GM21526 (cell line): ENCODE measurements around the gene LSAMP.

Experiments used
- ATAC-seq: cut with Tn5 transposase; IDR thresholded peaks from one replicate; pipeline ENCODE4 v1.9.1; 2021; ENCODE audit warnings: moderate library complexity; ENCODE audit not compliant: unreplicated experiment, low FRiP score

LSAMP gene

DNA sequence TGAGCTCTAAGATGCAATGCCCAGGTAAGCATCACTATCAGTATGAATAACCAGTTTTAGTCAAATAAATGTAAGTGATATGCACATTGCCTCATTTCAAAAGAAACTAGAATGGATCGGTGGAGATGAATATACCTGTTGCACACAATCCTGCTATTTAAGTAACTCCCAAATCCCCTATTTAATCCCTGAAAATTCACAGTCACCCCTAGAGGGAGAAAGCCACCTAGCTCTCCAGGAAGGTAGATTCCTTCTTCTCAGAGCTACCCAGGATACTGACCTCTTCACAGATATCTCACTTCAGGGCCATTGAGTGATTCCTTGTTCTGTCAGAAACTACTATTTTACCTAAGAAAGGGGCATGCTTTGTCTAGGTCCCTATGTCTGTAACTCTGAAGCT, 11.7 kb downstream of the LSAMP start:
- ATAC-seq = no peak

- ATAC-seq = no peak
Observed at GRCh38 chr3:116432795-116433194, 12.5 kb downstream of the LSAMP start.

DNA sequence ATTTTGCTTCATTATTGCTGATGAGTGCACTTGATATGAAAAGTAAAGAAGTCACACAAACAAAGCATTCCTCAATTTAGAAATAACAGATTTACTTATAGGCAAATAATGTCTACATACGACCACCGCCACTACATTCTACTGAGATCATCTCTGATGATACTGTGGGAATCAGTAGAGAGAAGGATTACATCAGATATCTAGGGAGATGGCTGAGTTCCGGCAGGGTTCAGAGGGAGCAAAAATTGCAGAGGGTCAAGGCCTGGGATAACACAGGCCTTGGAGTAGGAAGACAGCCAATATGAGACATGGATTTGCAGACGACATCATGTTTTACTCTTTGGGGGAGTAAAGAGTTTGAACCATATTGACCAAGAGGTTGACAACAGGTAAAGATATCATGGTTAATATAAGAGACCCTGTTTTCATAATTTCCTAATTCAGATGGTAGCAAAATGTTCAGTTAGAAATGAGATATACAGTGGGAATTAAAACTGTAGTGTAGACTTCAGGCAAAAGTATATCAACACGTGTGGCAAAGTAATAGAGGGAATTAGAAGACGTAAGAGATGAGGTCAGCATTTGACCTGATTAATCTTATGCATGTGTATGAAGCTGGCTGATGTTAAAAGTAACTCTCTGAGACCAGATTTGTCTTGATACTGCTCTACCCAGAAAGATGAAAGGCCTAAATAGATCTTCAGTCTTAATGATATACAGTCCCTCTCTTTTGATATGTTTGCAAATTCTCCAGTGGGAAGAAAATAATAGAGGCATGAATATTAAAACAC, 15.6 kb downstream of the LSAMP start:
- ATAC-seq = no peak

GRCh38 chr3:116426036-116426435, 19.3 kb downstream of the LSAMP start:
- no peak for ATAC-seq

DNA sequence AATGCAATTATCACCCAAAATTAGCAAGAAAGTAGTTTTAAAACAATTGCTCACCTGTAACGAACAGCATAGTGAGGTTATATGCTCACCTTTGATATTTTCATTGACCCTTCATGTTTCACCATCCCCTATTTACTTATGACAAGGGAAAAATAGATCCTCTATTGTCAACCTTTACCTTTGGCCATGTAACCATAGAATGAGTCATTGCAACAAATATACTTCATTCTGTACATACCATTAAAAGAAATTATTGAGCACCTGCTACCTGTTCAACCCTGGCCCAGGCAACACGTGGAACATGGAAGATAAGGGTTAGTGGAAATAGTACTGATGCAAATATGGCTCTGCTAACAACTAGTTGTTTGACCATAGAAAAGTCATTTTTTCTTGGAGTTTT, 20.2 kb downstream of the LSAMP start:
- no peak for ATAC-seq

DNA sequence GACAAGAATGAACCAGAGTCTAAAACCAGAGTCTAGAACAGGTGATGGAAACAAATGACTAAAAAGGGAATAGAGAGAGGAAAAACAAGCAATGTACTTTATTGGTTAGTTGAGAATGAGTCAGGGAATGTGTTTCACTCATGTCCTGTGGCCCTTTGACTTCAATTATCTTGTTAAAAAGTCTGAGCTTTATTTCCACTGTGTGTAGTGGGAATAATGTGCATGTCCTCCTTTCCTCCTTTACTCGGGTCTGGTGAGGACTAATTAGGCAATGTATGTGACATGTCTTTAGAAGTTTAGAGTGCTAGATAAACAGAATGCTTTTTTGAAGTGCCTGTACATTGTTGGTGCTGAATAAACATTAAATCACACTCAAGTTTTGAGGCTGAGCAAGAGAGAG, 21.3 kb downstream of the LSAMP start:
- ATAC-seq = no peak

DNA sequence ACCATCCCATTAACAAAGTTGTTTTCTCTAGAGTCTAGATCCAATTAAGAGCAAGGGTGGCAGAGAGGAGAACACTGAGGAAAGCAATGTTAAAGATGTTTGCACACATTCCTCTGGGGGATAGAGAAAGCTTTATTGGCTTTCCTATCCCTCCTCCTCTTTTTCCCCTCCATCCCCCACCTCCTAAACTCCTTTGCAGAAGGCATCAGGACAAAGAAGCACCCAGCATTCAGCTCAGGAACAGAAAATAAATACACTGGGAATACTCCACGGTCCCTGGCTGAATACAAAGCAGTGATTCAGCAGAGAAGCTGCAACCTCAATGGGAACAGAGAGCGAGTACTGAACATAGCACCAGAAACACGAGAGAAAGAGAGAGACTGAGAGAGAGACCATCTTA, 21.9 kb downstream of the LSAMP start:
- ATAC-seq = no peak

GRCh38 chr3:116417151-116417550, 28.1 kb downstream of the LSAMP start:
- ATAC-seq = no peak

GRCh38 chr3:116413319-116413718, 32.0 kb downstream of the LSAMP start:
- ATAC-seq = no peak

DNA sequence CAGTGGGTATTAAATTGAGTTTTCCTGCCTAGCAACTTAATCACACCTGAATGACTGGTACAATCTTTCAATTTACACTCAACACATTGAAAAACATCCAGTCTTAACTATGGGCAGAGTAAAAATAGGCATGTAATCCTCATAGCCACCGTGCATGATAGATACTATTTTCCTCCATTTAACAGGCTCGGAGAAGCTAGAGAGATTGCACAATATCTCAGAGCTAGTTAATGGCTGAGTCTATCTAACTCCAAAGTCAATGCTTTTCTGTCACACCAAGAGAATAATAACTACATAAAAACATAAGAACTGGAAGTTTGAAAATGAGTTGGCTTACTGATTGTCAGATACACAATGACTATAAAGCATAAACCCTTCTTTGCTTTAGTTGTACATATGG, 36.8 kb downstream of the LSAMP start:
- ATAC-seq = no peak

DNA sequence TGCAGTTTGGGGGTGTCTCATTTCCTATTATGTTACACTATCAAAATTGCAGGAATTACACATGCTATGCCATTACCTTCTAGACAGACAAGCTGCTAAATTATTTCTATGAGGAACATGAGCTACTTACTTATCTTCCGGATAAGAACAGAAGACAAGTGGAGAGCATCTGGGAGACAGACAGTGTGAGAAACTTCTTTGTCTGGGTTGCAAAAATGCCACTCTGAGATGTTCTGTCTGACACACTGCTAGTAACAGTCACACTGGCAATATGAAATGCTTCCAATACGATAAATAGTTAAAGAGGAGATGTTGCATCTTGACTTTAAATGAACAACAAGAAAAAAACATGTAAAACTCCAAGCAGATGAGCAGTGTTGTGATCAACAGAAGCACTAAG, 40.1 kb downstream of the LSAMP start:
- no peak for ATAC-seq

- no peak for ATAC-seq
Observed at GRCh38 chr3:116399701-116400226, 45.5 kb downstream of the LSAMP start.

DNA sequence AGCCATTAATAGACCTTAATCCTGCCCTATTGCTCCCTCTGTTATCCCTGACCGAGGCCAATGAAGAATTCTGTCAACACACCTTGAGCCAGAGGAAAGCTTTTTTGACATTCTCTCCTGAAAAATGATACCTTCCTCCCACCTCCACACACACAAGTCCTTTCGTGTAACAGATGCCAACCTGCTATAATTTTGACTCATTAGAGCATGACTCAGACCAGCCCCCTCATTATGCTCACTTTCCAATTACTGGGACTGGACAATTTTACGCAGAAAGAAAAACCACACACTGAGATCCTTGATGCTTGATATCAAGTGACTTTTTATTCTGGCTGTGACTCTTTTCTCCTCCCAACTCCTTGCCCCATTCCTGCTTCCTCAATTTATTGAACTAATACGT, 50.9 kb downstream of the LSAMP start:
- ATAC-seq = no peak

- no peak for ATAC-seq
Observed at GRCh38 chr3:116393199-116393598, 52.1 kb downstream of the LSAMP start.

- ATAC-seq = no peak
Observed at GRCh38 chr3:116392291-116392690, 53.0 kb downstream of the LSAMP start.

GRCh38 chr3:116391296-116392201, 53.7 kb downstream of the LSAMP start:
- no peak for ATAC-seq

DNA sequence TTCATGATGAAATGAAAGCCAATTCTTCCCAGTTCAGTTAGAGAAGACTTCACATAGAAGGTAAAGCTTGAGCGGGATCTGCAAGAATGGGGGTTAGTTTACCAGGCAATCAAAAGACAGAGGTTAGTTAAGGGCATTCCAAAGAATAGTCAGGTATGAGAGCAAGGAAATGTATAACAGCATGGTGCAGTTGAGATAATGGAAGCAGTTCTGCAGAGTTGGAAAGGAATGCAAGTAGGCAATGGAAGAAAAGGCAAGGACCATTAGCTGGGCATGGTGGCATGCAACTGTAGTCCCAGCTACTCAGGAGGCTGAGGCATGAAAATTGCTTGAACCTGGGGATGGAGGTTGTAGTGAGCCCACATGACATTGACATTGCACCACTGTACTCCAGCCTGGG, 55.0 kb downstream of the LSAMP start:
- ATAC-seq = no peak

GRCh38 chr3:116388867-116389385, 56.4 kb downstream of the LSAMP start:
- ATAC-seq = no peak

- no peak for ATAC-seq
Observed at GRCh38 chr3:116386168-116386567, 59.1 kb downstream of the LSAMP start.

GRCh38 chr3:116384717-116385116, 60.6 kb downstream of the LSAMP start:
- ATAC-seq = no peak

DNA sequence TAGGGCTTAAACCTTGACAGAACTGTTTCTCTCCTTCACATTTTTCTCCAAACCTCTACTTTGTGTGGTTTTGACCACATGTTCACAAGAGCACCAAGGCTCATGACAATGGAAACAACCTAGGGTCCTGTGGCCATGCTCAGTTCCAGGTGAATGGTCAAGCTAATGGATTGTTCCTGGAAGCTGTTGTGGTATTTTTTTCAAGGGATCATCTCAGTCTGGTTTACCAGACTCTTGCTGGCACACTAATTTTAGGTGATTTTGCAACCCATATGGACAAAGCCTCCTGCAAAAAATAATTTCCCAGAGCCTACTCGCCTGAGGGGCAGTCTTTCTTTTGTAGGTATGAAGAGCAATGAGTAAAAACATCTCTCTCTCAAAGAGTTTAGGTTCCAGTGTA, 67.2 kb downstream of the LSAMP start:
- no peak for ATAC-seq
